GM18511 (cell line): ENCODE data around the gene ZFP3.
"Not testable (repeated sequence)": the region's sequence is repeated elsewhere in the genome, so short reads cannot be mapped to it uniquely, and the experiment has no call there.

ENCODE experiments used
- ATAC-seq: cut with Tn5 transposase; IDR thresholded peaks from one replicate; pipeline ENCODE4 v1.9.1; 2021; ENCODE audit warnings: mild to moderate bottlenecking, moderate library complexity; ENCODE audit not compliant: unreplicated experiment

The ZFP3 gene

GRCh38 chr17:5136580-5137412 is 58.5 kb downstream of the ZFP3 start:
- not testable (repeated sequence) for ATAC-seq

- not testable (repeated sequence) for ATAC-seq
Measured at GRCh38 chr17:5137511-5138197, 59.4 kb downstream of the ZFP3 start.

DNA sequence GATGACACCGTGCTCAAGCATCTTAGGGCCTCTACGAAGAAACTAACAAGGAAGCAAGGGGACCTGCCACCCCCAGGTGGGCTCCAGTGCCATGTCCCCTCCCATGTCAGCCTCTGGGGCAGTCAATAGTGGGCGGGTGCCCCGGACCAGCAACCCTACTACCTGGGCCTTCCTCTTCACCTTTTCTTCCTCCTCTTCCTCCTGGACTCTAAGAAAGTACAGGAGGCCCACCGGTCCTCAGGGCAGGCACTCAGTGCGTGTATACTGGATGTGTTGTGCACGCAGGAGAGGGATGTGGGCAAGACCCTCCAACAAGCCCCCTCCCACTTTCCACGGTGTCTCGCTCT is 59.9 kb downstream of the ZFP3 start:
- not testable (repeated sequence) for ATAC-seq

DNA sequence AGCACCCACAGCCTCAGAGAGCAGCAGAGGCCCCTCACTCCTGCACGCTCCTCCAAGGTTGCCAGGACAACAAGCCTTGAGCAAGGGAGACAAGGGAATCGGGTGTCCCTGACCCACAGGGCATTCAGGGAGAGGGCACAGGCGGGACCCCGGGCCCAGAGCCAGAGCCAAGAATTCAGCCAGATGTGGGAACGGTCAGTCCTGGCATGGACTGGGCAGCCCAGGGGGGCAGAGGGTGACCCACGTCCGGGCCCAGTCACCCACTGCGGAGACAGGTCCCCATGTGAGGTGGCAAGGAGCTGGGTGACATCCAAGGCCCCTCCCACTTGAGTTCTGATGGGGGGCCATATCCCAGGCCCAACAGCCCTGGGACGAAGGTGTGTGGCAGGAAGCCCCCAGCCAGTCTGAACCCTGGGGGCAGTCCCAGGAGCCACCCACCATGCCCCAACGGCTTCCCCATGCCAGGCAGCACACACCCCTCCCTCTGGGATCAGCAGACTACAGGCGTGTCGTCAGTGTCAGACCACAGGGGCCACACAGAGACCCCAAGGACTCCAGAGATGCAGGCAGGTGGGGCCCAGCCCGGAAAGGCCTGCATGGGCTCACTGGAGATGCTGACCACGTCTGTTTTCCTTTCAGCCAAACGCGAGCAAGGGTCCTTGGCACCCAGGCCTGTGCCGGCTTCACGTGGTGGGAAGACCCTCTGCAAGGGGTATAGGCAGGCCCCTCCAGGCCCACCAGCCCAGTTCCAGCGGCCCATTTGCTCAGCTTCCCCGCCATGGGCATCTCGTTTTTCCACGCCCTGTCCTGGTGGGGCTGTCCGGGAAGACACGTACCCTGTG is 60.6 kb downstream of the ZFP3 start:
- ATAC-seq: no peak

DNA sequence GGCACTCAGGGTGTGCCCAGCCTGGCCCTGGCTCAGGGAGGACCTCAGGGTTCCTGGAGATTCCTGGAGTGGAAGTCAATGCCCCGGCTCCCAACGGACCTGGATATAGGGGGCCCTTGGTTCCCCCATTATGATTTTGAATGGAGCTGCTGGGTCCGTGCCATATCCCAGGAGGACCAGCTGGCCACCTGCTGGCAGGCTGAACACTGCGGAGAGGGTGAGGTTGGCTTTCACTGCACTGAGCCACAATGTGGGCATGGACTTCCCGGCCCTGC is 61.1 kb downstream of the ZFP3 start:
- no peak for ATAC-seq

DNA sequence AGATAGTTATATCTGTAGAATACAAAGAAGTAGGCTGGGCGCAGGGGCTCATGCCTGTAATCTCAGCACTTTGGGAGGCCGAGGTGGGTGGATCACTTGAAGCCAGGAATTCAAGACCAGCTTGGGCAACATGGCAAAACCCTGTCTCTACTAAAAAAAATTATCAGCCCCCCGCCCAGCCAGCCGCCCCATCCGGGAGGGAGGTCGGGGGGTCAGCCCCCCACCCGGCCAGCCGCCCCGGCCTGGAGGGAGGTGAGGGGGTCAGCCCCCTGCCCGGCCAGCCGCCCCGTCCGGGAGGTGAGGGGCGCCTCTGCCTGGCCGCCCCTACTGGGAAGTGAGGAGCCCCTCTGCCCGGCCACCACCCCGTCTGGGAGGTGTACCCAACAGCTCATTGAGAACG is 64.6 kb downstream of the ZFP3 start:
- not testable (repeated sequence) for ATAC-seq
